Muscle of leg (tissue), 11 donors: ENCODE results near the gene KCTD10. TPM values are rescaled to one million over a fixed set of nuclear protein-coding genes. Genes with fewer than 3 reads are reported as not detected.

Source experiments
- DNase-seq: peaks from one replicate; pipeline ENCODE4 v3.0.0; 2013
- H3K27ac ChIP-seq: one replicate; pipeline ENCODE4 v1.5.1; 2013; ENCODE audit warnings: mild to moderate bottlenecking, low read length, control low read depth
- H3K27me3 ChIP-seq: one replicate; pipeline ENCODE4 v1.6.1; 2013; ENCODE audit warnings: low read length; ENCODE audit not compliant: control insufficient read depth, insufficient read depth
- H3K36me3 ChIP-seq: one replicate; pipeline ENCODE4 v1.6.1; 2013; ENCODE audit warnings: low read length; ENCODE audit not compliant: control insufficient read depth, insufficient read depth
- H3K4me1 ChIP-seq: one replicate; pipeline ENCODE4 v1.6.1; 2013; ENCODE audit warnings: low read length; ENCODE audit not compliant: control insufficient read depth, insufficient read depth
- H3K4me3 ChIP-seq: one replicate; pipeline ENCODE4 v1.5.1; 2013; ENCODE audit warnings: low read length, control low read depth
- H3K9me3 ChIP-seq: replicated peaks from 2 replicates; pipeline ENCODE4 v1.6.1; 2013; ENCODE audit warnings: low read depth, low read length; ENCODE audit not compliant: control insufficient read depth
- WGBS: methylation state at CpG from one replicate; pipeline ENCODE4 v1.1.5; 2013; ENCODE audit warnings: missing lambda C conversion rate; ENCODE audit not compliant: insufficient coverage; 5-methylcytosine and 5-hydroxymethylcytosine counted together
- polyA plus RNA-seq, 8 donors: library from polyadenylated mRNA; unstranded; fragments of 120-200 nt; gene quantifications; one replicate each; pipeline versions ENCODE4 v1.2.1 to v1.2.3, GENCODE V29; 2013; ENCODE audit warnings: inconsistent platforms in 1 of 8, low replicate concordance in 1 of 8; ENCODE audit not compliant: insufficient read length in 8 of 8, insufficient read depth in 1 of 8
- total RNA-seq: library from RNA; stranded (reverse); fragments of 120-200 nt; gene quantifications from one replicate; pipeline ENCODE4 v1.2.4, GENCODE V29; 2013

The KCTD10 gene
- total and polyA plus RNA-seq, 9 donors: 10.0 to 35.8 (median 27.2) TPM

GRCh38 chr12:109496306-109496705 lies 19.2 kb upstream of the KCTD10 start:
- Histone ChIP-seq H3K4me3 (no peak overlapping the region), H3K27ac (no peak overlapping the region), H3K4me1 (no peaks in the 10 kb centered on the region), H3K36me3 (peaks cover 75% of the 10 kb centered on the region), H3K27me3 (no peaks in the 10 kb centered on the region), H3K9me3 (no peaks in the 10 kb centered on the region)
- no peak for DNase-seq

- peaks cover 73% of the 10 kb centered on the region for H3K36me3 ChIP-seq
- no peaks in the 10 kb centered on the region for H3K27me3 ChIP-seq
- no peak overlapping the region for H3K4me3 ChIP-seq
- no peaks in the 10 kb centered on the region for H3K9me3 ChIP-seq
- no peaks in the 10 kb centered on the region for H3K4me1 ChIP-seq
- no peak overlapping the region for H3K27ac ChIP-seq
- no peak for DNase-seq
These were observed 17.9 kb upstream of the KCTD10 start for GRCh38 chr12:109495012-109495411.

- H3K9me3 ChIP-seq: no peaks in the 10 kb centered on the region
- peaks cover 76% of the 10 kb centered on the region for H3K36me3 ChIP-seq
- H3K27ac ChIP-seq: no peak overlapping the region
- no peak for DNase-seq
- no peaks in the 10 kb centered on the region for H3K4me1 ChIP-seq
- H3K27me3 ChIP-seq: no peaks in the 10 kb centered on the region
- WGBS: 97% methylated on average over 3 of the region's 7 CpGs
- no peak overlapping the region for H3K4me3 ChIP-seq
These were observed 17.3 kb upstream of the KCTD10 start for GRCh38 chr12:109494348-109494881.

- Histone ChIP-seq H3K27me3 (no peaks in the 10 kb centered on the region), H3K9me3 (no peaks in the 10 kb centered on the region), H3K27ac (no peak overlapping the region), H3K4me3 (no peak overlapping the region), H3K36me3 (peaks cover 76% of the 10 kb centered on the region), H3K4me1 (no peaks in the 10 kb centered on the region)
- no peak for DNase-seq
- WGBS: no CpG with 5 or more reads among the region's 1 CpG
These were observed 16.8 kb upstream of the KCTD10 start for GRCh38 chr12:109493938-109494337.

- no peaks in the 10 kb centered on the region for H3K27me3 ChIP-seq
- peaks cover 76% of the 10 kb centered on the region for H3K36me3 ChIP-seq
- H3K4me1 ChIP-seq: no peaks in the 10 kb centered on the region
- H3K27ac ChIP-seq: no peak overlapping the region
- no peak for DNase-seq
- H3K9me3 ChIP-seq: no peaks in the 10 kb centered on the region
- H3K4me3 ChIP-seq: no peak overlapping the region
These were observed 16.0 kb upstream of the KCTD10 start for GRCh38 chr12:109493090-109493489.

- Histone ChIP-seq H3K9me3 (no peaks in the 10 kb centered on the region), H3K4me1 (no peaks in the 10 kb centered on the region), H3K4me3 (no peak overlapping the region), H3K27ac (no peak overlapping the region), H3K27me3 (no peaks in the 10 kb centered on the region), H3K36me3 (peaks cover 77% of the 10 kb centered on the region)
- no peak for DNase-seq
- 94% methylated on average over 2 of the region's 5 CpGs for WGBS
These were observed 15.3 kb upstream of the KCTD10 start for GRCh38 chr12:109492371-109492770.

GRCh38 chr12:109491671-109492070 lies 14.6 kb upstream of the KCTD10 start:
- no peaks in the 10 kb centered on the region for H3K4me1 ChIP-seq

GRCh38 chr12:109489955-109490565 lies 13.0 kb upstream of the KCTD10 start:
- H3K9me3 ChIP-seq: no peaks in the 10 kb centered on the region
- H3K27me3 ChIP-seq: no peaks in the 10 kb centered on the region
- no peak overlapping the region for H3K4me3 ChIP-seq
- no CpG with 5 or more reads among the region's 1 CpG for WGBS
- peaks cover 90% of the 10 kb centered on the region for H3K36me3 ChIP-seq
- no peak for DNase-seq
- H3K27ac ChIP-seq: no peak overlapping the region
- H3K4me1 ChIP-seq: no peaks in the 10 kb centered on the region

More at GRCh38 chr12:109491671-109492070, 14.6 kb upstream of the KCTD10 start:
- Histone ChIP-seq H3K27me3 (no peaks in the 10 kb centered on the region), H3K27ac (no peak overlapping the region), H3K9me3 (no peaks in the 10 kb centered on the region), H3K36me3 (peaks cover 84% of the 10 kb centered on the region), H3K4me3 (no peak overlapping the region)
- DNase-seq: no peak
- WGBS: 82% methylated on average over 3 of the region's 4 CpGs

- Histone ChIP-seq H3K9me3 (no peaks in the 10 kb centered on the region), H3K27me3 (no peaks in the 10 kb centered on the region), H3K27ac (no peak overlapping the region), H3K36me3 (peaks cover 90% of the 10 kb centered on the region), H3K4me1 (no peaks in the 10 kb centered on the region), H3K4me3 (no peak overlapping the region)
- DNase-seq: no peak
- whole genome bisulfite sequencing: 95% methylated on average over 10 of the region's 14 CpGs
These were observed 12.2 kb upstream of the KCTD10 start for GRCh38 chr12:109489016-109489954.

GRCh38 chr12:109488051-109488665 lies 11.1 kb upstream of the KCTD10 start:
- no peaks in the 10 kb centered on the region for H3K27me3 ChIP-seq
- DNase-seq: no peak
- WGBS: 79% methylated on average over 5 of the region's 7 CpGs
- no peak overlapping the region for H3K4me3 ChIP-seq
- H3K4me1 ChIP-seq: no peaks in the 10 kb centered on the region
- no peaks in the 10 kb centered on the region for H3K9me3 ChIP-seq
- H3K36me3 ChIP-seq: peaks cover 91% of the 10 kb centered on the region
- no peak overlapping the region for H3K27ac ChIP-seq
